A172 (cell line): ENCODE measurements around the gene BCAS2. TPM values are rescaled to one million over a fixed set of nuclear protein-coding genes. Genes with fewer than 3 reads are reported as not detected.

ENCODE experiments used
- DNase-seq: peaks from one replicate; pipeline ENCODE4 v3.0.0-alpha.2; 2015; ENCODE audit warnings: low spot score
- total RNA-seq: library from RNA; depleted of rRNA; stranded (reverse); fragments of >200 nt; shearing (Covaris generic); gene quantifications from 2 replicates; pipeline ENCODE4 v1.2.3, GENCODE V29; 2014; rRNA removed

The BCAS2 gene
- total RNA-seq, 1 experiment from 2014 or later, result 104 TPM

DNA sequence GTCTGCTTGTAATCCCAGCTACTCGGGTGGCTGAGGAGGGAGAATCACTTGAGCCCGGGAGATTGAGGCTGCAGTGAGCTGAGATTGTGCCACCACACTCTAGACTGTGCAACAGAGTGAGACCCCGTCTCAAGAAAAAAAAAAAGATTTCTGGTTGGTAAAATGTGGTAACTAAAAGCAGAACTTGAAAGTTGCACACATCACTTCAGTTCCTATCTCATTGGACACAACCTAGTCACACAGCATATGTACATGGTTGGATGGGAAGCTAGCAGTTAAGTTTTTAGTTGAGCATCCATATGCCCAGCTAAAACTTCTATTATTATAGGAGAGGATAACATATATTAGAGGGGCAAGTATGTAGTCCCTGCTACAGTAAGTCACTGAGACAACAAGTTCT, 22.1 kb downstream of the BCAS2 start:
- DNase-seq, result no peak

DNA sequence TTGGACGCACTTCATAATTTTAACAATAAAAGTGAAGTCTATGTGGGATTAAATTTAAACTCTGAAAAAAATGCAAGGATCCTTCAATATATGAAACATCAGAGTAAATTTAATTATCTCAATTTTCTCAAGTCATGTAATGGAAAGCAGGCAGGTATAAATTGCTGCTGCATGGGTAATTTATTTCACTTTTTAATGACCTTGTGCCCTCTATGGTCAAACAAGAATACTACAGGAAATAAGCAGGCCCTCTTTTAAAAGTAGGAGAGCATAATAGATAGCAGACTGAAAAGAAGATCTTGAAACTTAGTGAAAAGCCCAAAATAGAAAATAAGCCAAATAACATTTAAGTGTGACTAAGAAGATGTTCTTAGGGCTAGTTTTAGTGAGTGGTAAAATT, 22.9 kb downstream of the BCAS2 start:
- DNase-seq, result no peak

DNA sequence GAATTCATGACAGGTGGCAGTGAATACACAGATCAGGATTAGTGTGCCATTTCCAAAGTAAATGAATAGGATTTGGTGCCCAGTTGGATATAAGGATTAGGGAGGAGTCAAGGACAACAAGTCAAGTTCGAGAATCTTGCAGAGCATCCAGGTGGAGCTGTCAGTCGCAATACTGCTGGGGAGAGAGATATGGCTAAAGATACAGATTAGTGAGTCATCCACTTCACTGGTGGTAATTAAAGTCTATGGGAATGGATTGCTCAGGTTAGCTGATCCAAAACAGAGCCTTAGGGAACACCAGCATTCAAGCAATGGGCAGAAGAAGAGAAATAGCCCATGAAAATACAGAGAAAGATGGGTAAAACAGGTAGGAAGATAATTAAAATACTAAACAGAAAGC, 26.8 kb downstream of the BCAS2 start:
- DNase-seq, result no peak

DNA sequence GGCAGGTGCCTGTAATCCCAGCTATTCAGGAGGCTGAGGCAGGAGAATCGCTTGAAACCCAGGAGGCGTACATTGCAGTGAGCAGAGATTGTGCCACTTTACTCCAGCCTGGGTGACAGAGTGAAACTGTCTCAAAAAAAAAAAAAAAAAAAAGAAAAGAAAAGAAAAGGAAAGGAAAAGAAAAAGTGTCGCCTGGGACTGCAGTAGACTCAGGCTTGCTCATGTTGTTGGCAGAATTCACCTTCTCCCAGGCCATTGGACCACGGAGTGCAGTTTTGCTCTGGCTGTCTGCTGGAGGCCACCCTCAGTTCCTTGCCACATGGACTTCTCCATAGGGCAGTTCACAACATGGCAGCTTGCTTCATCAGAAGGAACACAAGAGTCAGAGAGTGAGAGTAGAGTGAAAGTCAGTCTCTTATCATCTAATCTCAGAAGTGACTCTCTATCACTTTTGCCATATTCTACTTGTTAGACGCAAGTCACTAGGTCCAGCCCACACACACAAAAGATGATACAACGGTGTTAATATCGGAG, 29.2 kb downstream of the BCAS2 start:
- no peak for DNase-seq

DNA sequence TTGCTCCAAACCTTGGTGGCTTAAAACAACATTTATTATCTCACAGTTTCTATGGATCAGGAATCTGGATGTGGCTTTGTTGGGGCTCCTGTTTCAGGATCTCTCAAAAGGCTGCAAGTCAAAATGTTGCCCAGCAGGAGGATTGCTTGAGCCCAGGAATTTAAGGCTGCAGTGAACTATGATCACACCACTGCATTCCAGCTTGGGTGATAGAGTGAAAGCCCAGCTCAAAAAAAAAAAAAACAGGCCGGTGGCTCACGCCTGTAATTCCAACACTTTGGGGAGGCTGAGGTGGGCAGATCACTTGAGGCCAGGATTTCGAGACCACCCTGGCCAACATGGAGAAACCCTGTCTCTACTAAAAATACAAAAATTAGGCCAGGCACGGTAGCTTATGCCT, 30.0 kb downstream of the BCAS2 start:
- no peak for DNase-seq

DNA sequence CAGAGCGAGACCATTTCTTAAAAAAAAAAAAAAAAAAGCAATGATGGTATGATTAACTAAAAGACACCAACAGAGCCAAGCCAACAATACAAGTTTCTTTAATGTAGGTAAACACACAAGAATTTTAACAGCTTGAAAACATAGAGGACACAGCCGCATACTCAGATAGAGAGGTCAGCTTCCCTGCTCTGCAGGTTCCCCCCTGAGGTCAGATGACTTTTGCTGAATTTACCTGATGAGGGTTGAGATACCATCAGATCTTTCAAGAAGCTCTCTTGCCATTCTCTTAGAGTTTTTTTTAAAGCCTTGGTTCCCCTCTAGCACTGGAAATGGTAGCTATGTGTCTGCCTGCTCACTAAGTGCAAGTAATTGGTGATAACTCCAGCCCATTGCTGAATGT, 31.1 kb downstream of the BCAS2 start:
- DNase-seq, result no peak

DNA sequence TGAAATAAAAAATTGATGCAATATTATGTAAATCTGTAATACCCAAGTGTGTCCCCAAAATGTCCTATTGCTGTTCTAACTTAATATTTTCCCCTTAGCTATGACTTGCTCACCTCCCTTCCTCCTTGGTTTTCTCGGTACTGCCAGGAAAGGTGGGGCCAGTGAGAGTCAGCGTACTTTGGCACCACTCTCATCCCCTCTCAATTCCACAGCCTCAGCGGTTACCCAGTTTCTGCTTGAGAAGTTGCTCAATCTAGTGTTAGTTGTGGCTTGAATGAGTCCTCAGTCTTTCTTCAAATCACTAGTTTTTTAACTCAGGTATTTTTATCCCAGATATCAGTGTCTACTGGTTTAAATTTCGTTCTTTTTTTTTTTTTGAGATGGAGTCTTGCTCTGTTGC, 32.3 kb downstream of the BCAS2 start:
- no peak for DNase-seq

DNA sequence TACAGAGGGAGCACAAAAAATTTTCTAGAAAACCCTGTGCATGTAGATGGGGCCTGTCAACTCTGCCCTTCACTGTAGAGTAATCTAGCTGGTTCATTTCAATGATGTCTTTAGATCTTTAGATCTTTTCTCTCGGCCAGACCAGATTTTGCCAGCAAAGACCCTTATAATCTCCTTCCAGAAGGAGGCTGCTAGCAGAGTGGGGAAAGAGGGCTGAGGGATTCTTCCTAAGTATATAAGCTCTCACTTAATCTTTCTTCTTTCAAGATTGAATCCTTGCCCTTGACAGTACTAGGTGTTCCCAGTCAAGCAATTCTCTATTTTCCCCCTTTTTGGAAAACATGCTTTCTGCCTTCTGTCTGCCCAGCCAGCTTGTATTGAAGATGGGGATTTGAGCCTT, 34.3 kb downstream of the BCAS2 start:
- DNase-seq, result no peak

DNA sequence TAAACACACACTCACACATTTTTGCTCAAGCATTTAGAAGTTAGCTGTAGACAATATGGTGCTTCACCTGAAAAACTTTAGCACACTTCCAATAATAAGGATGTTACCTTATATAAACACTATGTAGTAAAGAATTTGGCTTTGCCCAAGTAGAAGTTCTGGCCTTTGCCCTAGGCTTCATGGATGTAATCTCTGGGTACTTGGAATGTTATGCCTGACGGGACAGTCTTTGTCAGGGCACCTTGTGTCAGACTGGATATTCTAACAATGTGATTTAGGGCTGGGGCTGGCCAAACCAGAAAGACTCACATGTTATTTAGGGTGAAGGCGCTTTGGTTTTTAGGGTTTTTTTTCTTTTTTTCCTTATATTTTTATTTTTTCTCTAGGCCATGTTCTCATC, 35.6 kb downstream of the BCAS2 start:
- DNase-seq, result no peak

DNA sequence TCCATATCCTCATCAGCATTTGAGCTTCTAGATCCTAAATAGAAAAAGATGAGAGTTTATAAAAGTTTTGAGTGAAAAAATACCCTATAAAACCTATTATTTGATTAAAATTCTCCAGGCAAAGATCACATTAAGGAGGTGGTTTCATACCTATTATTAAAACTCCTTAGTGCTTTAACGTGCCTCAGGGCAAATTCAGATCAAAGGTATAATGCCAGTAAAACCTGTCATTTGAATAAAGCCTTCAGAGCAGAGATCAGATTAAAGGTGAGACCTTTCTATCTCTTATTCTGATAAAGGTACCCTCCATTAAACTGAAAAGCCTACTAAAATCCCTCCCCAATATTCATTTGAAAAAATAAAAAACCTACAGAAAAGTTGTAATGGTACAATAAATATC, 36.1 kb downstream of the BCAS2 start:
- DNase-seq, result no peak

DNA sequence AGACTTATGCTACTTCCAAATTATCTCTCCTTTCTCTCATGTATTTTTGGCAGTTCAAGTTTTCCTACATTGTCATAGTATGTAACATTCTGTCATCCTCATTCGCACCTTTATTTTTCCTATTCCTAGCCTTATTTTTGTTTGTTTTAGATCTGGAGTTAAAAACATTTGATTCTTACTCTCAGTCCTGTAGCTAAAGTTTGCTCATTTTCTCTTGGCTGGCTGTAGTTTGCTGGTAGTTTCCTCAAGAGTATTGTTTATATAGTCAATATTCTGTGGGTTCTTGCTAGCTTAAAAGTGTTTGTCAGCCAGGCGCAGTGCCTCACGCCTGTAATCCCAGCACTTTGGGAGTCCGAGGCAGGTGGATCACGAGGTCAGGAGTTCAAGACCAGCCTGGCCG, 40.6 kb downstream of the BCAS2 start:
- no peak for DNase-seq

DNA sequence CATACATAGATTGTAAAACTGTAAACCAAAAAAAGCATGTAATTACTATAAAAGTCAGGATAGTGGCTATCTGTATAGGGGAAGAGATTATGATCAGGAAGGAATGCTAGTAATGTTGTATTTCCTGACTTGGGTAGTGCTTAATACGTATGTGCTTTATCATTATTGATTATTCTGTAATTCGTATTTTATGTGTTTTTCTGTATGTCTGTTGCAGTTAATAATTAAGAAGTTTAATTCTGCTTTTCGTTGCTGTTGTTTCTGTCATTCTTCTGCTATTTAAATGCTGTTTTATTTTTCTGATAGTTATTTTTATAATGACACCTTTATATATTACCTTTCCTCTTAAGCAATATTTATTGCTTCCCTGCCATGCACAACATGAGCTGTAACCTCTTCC, 41.1 kb downstream of the BCAS2 start:
- no peak for DNase-seq

DNA sequence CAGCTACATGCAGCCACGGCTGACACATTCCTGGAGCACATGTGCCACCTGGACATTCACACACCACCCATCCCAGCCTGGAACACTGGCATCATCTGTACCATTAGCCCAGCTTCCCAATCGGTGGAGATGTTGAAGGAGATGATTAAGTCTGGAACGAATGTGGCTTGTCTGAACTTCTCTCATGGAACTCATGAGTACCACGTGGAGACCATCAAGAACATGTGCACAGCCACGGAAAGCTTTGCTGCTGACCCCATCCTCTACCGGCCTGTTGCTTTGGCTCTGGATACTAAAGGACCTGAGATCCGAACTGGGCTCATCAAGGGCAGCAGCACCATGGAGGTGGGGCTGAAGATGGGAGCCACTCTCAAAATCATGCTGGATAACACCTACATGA, 45.4 kb downstream of the BCAS2 start:
- DNase-seq, result no peak

DNA sequence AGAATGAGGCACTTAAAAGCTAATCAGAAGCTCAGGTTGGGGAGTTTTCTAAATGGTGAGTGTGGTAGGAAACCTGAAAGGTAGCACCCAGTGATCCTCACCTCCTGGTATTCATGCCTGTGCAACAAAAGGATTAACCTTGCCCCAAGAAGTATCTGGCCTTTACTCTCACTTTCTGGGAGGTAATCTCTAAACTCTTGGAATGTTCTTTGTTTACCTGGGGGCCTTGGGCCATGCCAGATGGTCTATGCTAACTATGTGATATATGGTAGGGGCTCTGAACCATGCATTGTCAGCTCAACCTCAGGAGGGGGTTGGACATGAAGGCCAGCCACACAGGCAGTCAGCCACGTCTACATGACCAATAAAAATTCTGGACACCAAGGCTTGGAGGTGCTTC, 46.0 kb downstream of the BCAS2 start:
- no peak for DNase-seq

DNA sequence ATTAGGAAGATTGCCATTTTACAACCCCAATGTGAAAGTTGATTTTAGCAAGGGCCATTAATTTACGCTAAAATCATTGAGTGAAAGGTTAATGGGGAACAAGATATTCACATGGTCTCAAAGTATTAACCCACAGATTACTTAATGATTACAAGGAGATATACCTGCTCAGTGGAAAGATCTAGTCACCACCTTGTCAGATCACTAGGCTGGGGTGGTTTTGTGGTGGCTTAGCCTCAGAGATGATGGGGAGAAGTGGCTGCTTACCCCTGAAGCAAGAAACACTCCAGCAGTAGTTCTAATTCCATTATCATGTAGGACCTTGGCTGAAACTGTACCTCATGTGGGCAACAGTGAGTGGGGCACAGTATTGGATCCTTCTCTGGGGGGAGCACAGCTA, 50.3 kb downstream of the BCAS2 start:
- DNase-seq, result no peak

DNA sequence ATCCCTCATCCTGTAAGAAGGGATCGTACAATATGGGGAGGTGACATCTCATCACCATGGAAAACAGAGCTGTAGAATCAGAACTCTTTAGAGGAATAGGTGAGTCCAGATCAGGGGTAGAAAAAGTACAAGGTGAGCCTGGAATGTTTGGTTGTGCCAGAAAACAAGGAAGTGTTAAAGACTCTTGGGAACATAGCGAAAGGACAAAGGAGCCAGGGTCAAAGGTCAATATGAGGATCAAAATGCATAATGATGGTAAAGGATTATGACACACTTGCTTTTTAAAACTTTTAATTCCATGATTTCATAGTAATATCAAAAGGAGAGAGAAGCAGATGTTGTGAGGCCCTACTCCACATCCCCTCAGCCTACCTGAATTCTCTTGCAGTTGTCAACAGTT, 51.2 kb downstream of the BCAS2 start:
- no peak for DNase-seq

DNA sequence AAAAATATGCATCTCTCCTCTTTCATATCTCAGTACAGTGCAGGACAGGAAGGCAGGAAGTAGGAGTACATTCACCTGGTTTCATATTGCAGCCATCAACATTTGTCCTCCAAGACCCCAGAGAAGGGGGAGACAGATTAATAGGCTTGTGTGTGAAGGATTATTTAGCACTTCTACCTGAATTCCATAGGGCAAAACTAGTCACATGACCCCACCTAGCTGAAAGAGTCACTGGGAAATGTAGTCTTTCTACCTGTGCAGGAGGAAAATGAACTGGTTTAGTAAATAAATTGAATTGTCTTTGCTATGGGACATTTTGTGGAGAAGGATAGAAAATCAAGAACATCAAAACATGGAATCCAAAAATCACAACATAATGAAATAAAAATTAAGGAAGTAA, 56.5 kb downstream of the BCAS2 start:
- DNase-seq, result no peak

DNA sequence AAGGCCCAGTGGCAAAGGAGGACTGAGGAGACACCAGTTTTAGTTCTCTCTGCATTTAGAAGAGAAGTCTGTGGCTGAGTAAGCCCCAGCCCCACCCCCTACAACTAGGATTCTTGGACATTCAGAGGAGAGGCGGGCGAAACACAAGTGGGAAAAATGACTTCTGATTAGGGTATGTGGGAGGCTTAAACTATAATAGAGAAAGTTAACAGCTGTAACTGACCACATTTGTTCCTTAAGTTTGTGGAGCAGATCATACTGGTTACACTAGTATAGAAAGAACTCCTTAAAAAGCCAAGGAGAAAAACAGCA, 59.2 kb downstream of the BCAS2 start:
- no peak for DNase-seq

DNA sequence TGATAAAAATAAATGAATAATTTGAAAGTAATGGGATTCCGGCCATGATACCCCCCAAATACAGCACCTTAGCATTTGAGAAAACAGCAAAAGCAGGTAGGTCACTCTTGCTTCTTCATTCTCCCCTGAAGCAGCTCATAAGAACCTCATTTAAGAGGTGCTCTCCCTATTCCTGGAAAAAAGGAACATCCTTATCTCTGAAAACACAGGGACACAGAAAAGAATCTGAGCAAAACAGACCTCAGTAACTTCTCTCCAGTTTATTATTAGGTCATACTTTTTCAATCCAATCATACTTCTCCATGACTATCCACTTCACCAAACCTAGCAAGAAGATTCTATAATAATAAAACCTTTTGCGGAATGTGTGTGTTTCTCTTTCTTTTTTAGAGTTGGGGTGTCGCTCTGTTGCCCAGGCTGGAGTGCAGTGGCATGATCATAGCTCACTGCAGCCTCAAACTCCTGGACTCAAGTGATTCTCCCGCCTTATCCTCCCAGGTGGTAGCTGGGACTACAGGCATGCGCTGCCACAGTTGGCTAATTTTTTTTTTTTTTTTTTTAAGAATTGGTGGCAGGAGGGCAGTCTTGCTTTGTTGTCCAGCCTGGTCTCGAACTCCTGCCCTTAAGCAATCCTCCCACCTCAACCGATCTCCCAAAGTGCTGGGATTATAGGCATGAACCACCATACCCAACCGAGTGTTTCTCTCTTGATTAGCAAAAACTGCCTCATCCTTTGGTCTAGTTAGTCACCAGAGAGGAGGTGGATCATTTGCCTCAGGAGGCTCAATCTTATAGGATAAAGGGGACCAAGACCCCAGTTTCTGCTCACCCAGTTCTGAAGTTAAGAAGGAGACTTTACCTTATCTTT, 59.8 kb downstream of the BCAS2 start:
- no peak for DNase-seq

Other genes with a start within 250 kb of the BCAS2 start
- gene TRIM33, start 70.4 kb downstream of the BCAS2 start, total RNA-seq, result 22.9 and 24.1 TPM in 2 replicates
- 0.81 and 1.3 TPM in 2 replicates for gene DENND2C, start 88.4 kb upstream of the BCAS2 start, total RNA-seq
- gene AMPD1, start 113.9 kb upstream of the BCAS2 start, total RNA-seq, result 0.60 TPM in 1 of 2 replicates, not detected in the other
- gene NRAS, start 135.2 kb upstream of the BCAS2 start, total RNA-seq, result 143 and 160 TPM in 2 replicates
- 402 and 657 TPM in 2 replicates for gene CSDE1, start 176.4 kb upstream of the BCAS2 start, total RNA-seq
- 45.6 and 53.9 TPM in 2 replicates for gene SIKE1, start 199.1 kb upstream of the BCAS2 start, total RNA-seq